Measurements from ENCODE around the gene GLP1R. TPM values are rescaled to one million over a fixed set of nuclear protein-coding genes. Genes with fewer than 3 reads are reported as not detected.

GLP1R gene
- total RNA-seq, 1 experiment from 2014 or later: not detected

DNA sequence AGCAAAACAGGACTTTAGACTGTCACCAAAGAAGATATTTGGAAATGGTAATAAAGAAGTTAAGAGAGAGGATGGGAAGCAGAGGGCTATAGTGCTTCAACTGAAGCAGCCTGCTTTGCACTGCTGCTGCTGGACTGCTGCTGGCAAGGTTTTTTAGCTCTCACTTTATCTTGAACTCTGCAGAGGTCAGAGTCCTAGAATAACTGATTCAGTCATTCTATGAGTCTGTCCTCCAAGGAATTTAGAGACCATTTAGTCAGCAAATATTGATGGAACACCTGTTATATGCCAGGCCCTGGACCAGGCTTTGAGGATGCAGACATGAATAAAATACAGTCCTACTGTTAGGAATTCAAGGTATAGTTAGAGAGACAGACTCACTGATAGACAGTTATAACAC is 75.5 kb downstream of the GLP1R start:
- POLR2A ChIA-PET (ENCODE audit: low non-redundant PET): no interaction called here
- H3K4me3 ChIP-seq (ENCODE audit: low read depth, low read length, poor library complexity, severe bottlenecking): no peak overlapping the region
- intact Hi-C loops (cut with micrococcal nuclease; ENCODE audit: unreplicated experiment): no loop called here
- TF ChIP-seq CTCF (conservative IDR thresholded peaks at IDR 0.05; ENCODE audit: low read depth, low read length) (no peak), EZH2 (IDR thresholded peaks at IDR 0.05; ENCODE audit: borderline replicate concordance, low read depth, low read length, poor library complexity, severe bottlenecking) (no peak)
- H3K27me3 ChIP-seq (replicated peaks; ENCODE audit: insufficient read depth, low read depth, low read length, poor library complexity): peaks cover 13% of the 10 kb centered on the region
- no peak for DNase-seq (ENCODE audit: low spot score)
- no peak overlapping the region for H3K27ac ChIP-seq (ENCODE audit: low read depth, low read length, poor library complexity, severe bottlenecking)
- no peaks in the 10 kb centered on the region for H3K9me3 ChIP-seq (ENCODE audit: low read depth, low read length, poor library complexity, severe bottlenecking)
- BruUV-seq (replicated peaks): no TSS peak
- CTCF ChIA-PET: no interaction called here
- H3K36me3 ChIP-seq (ENCODE audit: insufficient read depth, low read length, poor library complexity, severe bottlenecking): no peaks in the 10 kb centered on the region
- H3K4me1 ChIP-seq (ENCODE audit: insufficient read depth, low read length, poor library complexity, severe bottlenecking): no peaks in the 10 kb centered on the region

DNA sequence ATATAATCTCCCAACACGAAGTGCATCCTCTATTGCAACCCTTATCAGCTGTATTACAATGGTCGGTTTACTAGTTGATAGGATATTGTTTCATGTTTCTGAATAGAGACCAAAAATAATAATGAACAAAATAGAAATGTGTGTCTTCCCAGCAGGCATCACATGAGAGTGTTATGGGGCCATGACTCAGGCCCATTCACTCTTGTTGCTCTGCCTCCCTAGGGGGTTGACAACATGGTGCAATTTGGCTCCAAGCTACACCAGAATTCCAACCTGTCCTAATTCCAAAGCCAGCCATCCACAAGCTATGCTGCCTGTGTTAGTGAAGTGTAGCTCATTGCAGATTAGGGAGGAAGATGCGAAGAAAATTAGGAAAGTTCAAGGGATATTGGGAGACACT is 79.5 kb downstream of the GLP1R start:
- no peaks in the 10 kb centered on the region for H3K9me3 ChIP-seq (ENCODE audit: low read depth, low read length, poor library complexity, severe bottlenecking)
- no peaks in the 10 kb centered on the region for H3K36me3 ChIP-seq (ENCODE audit: insufficient read depth, low read length, poor library complexity, severe bottlenecking)
- no peak overlapping the region for H3K4me3 ChIP-seq (ENCODE audit: low read depth, low read length, poor library complexity, severe bottlenecking)
- no peak overlapping the region for H3K27ac ChIP-seq (ENCODE audit: low read depth, low read length, poor library complexity, severe bottlenecking)
- ChIA-PET CTCF (no interaction called here), POLR2A (ENCODE audit: low non-redundant PET) (no interaction called here)
- H3K27me3 ChIP-seq (replicated peaks; ENCODE audit: insufficient read depth, low read depth, low read length, poor library complexity): peaks cover 9% of the 10 kb centered on the region
- DNase-seq (ENCODE audit: low spot score): no peak
- no peak for TF ChIP-seq EZH2 (IDR thresholded peaks at IDR 0.05; ENCODE audit: borderline replicate concordance, low read depth, low read length, poor library complexity, severe bottlenecking)
- no peak for TF ChIP-seq CTCF (conservative IDR thresholded peaks at IDR 0.05; ENCODE audit: low read depth, low read length)
- no peaks in the 10 kb centered on the region for H3K4me1 ChIP-seq (ENCODE audit: insufficient read depth, low read length, poor library complexity, severe bottlenecking)
- intact Hi-C loops (cut with micrococcal nuclease; ENCODE audit: unreplicated experiment): no loop called here
- BruUV-seq (replicated peaks): no TSS peak

GRCh38 chr6:39128832-39129231 is 80.3 kb downstream of the GLP1R start:
- H3K36me3 ChIP-seq (ENCODE audit: insufficient read depth, low read length, poor library complexity, severe bottlenecking): no peaks in the 10 kb centered on the region
- H3K27me3 ChIP-seq (replicated peaks; ENCODE audit: insufficient read depth, low read depth, low read length, poor library complexity): peaks cover 9% of the 10 kb centered on the region
- no TSS peak for BruUV-seq (replicated peaks)
- TF ChIP-seq EZH2 (IDR thresholded peaks at IDR 0.05; ENCODE audit: borderline replicate concordance, low read depth, low read length, poor library complexity, severe bottlenecking): no peak
- no peak for TF ChIP-seq CTCF (conservative IDR thresholded peaks at IDR 0.05; ENCODE audit: low read depth, low read length)
- POLR2A ChIA-PET (ENCODE audit: low non-redundant PET): no interaction called here
- H3K9me3 ChIP-seq (ENCODE audit: low read depth, low read length, poor library complexity, severe bottlenecking): no peaks in the 10 kb centered on the region
- no peak overlapping the region for H3K4me3 ChIP-seq (ENCODE audit: low read depth, low read length, poor library complexity, severe bottlenecking)
- no peak overlapping the region for H3K27ac ChIP-seq (ENCODE audit: low read depth, low read length, poor library complexity, severe bottlenecking)
- no peak for DNase-seq (ENCODE audit: low spot score)
- intact Hi-C loops (cut with micrococcal nuclease; ENCODE audit: unreplicated experiment): no loop called here
- no peaks in the 10 kb centered on the region for H3K4me1 ChIP-seq (ENCODE audit: insufficient read depth, low read length, poor library complexity, severe bottlenecking)
- CTCF ChIA-PET: interaction anchor here (0.7 kb wide), 1 partner anchor 15 kb away, joined by 3 read pairs; no protein-coding TSS in a partner anchor
